ENCODE measurements around the gene SERPINA12. TPM values are rescaled to one million over a fixed set of nuclear protein-coding genes. Genes with fewer than 3 reads are reported as not detected.

SERPINA12 gene
- total and polyA plus RNA-seq, 2 of the 13 experiments (the other 11 are each of a cell fraction or from before 2014, with no cell fraction given), result 0.08 TPM; not detected in 1

DNA sequence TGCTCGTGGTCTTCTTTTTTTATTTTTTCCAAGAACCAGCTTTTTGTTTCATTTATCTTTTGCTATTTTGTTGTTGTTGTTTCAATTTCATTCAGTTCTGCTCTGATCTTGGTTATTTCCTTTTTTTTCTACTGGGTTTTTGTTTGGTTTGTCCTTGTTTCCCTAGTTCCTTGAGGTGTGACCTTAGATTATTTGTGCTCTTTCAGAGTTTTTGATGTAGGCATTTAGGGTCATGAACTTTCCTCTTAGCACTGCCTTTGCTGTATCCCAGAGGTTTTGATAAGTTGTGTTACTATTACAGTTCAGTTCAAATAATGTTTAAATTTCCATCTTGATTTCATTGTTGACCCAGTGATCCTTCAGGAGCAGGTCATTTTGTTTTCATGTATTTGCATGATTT, 53.3 kb downstream of the SERPINA12 start (continued):
- no peak for TF ChIP-seq HNRNPL (IDR thresholded peaks at IDR 0.05; ENCODE audit: low read depth, low read length)
- TF ChIP-seq ZNF501 (CRISPR knock-in tag; IDR thresholded peaks at IDR 0.05), result no peak
- TF ChIP-seq ZNF12 (CRISPR knock-in tag; IDR thresholded peaks at IDR 0.05), result no peak
- TF ChIP-seq SRF (IDR thresholded peaks at IDR 0.05; ENCODE audit: low read depth, low read length), result no peak
- no peak for TF ChIP-seq ZNF264 (CRISPR knock-in tag; IDR thresholded peaks at IDR 0.05)
- TF ChIP-seq, protein P1, sequence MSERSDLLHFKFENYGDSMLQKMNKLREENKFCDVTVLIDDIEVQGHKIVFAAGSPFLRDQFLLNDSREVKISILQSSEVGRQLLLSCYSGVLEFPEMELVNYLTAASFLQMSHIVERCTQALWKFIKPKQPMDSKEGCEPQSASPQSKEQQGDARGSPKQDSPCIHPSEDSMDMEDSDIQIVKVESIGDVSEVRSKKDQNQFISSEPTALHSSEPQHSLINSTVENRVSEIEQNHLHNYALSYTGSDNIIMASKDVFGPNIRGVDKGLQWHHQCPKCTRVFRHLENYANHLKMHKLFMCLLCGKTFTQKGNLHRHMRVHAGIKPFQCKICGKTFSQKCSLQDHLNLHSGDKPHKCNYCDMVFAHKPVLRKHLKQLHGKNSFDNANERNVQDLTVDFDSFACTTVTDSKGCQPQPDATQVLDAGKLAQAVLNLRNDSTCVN (CRISPR knock-in tag; IDR thresholded peaks at IDR 0.05; ENCODE audit: borderline replicate concordance), result no peak
- no peak for TF ChIP-seq MED13 (CRISPR knock-in tag; IDR thresholded peaks at IDR 0.05)
- TF ChIP-seq, protein P2, sequence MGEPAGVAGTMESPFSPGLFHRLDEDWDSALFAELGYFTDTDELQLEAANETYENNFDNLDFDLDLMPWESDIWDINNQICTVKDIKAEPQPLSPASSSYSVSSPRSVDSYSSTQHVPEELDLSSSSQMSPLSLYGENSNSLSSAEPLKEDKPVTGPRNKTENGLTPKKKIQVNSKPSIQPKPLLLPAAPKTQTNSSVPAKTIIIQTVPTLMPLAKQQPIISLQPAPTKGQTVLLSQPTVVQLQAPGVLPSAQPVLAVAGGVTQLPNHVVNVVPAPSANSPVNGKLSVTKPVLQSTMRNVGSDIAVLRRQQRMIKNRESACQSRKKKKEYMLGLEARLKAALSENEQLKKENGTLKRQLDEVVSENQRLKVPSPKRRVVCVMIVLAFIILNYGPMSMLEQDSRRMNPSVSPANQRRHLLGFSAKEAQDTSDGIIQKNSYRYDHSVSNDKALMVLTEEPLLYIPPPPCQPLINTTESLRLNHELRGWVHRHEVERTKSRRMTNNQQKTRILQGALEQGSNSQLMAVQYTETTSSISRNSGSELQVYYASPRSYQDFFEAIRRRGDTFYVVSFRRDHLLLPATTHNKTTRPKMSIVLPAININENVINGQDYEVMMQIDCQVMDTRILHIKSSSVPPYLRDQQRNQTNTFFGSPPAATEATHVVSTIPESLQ (CRISPR knock-in tag; conservative IDR thresholded peaks at IDR 0.05), result no peak
- peak; percentile 70; the same call in 1 of the 2 replicates for TF ChIP-seq FOXO1 (CRISPR knock-in tag; IDR thresholded peaks at IDR 0.05)
- TF ChIP-seq, protein P3, sequence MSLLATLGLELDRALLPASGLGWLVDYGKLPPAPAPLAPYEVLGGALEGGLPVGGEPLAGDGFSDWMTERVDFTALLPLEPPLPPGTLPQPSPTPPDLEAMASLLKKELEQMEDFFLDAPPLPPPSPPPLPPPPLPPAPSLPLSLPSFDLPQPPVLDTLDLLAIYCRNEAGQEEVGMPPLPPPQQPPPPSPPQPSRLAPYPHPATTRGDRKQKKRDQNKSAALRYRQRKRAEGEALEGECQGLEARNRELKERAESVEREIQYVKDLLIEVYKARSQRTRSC (CRISPR knock-in tag; IDR thresholded peaks at IDR 0.05; ENCODE audit: low read depth), result no peak
- TF ChIP-seq, protein P4, sequence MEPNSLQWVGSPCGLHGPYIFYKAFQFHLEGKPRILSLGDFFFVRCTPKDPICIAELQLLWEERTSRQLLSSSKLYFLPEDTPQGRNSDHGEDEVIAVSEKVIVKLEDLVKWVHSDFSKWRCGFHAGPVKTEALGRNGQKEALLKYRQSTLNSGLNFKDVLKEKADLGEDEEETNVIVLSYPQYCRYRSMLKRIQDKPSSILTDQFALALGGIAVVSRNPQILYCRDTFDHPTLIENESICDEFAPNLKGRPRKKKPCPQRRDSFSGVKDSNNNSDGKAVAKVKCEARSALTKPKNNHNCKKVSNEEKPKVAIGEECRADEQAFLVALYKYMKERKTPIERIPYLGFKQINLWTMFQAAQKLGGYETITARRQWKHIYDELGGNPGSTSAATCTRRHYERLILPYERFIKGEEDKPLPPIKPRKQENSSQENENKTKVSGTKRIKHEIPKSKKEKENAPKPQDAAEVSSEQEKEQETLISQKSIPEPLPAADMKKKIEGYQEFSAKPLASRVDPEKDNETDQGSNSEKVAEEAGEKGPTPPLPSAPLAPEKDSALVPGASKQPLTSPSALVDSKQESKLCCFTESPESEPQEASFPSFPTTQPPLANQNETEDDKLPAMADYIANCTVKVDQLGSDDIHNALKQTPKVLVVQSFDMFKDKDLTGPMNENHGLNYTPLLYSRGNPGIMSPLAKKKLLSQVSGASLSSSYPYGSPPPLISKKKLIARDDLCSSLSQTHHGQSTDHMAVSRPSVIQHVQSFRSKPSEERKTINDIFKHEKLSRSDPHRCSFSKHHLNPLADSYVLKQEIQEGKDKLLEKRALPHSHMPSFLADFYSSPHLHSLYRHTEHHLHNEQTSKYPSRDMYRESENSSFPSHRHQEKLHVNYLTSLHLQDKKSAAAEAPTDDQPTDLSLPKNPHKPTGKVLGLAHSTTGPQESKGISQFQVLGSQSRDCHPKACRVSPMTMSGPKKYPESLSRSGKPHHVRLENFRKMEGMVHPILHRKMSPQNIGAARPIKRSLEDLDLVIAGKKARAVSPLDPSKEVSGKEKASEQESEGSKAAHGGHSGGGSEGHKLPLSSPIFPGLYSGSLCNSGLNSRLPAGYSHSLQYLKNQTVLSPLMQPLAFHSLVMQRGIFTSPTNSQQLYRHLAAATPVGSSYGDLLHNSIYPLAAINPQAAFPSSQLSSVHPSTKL (CRISPR knock-in tag; IDR thresholded peaks at IDR 0.05), result peak; percentile 66; the same call in 1 of the 2 replicates
- no peak for TF ChIP-seq ZFP36 (IDR thresholded peaks at IDR 0.05; ENCODE audit: borderline replicate concordance, low read depth, low read length, partially characterized antibody)
- TF ChIP-seq ZNF674 (CRISPR knock-in tag; IDR thresholded peaks at IDR 0.05; ENCODE audit: low read depth), result no peak
- no peak for TF ChIP-seq DNMT3B (CRISPR knock-in tag; conservative IDR thresholded peaks at IDR 0.05)
- TF ChIP-seq NPAS2 (CRISPR knock-in tag; IDR thresholded peaks at IDR 0.05; ENCODE audit: borderline replicate concordance), result no peak
- no peak for TF ChIP-seq NFYC (CRISPR knock-in tag; IDR thresholded peaks at IDR 0.05)
- TF ChIP-seq RFX1 (IDR thresholded peaks at IDR 0.05), result no peak
- TF ChIP-seq RORA (CRISPR knock-in tag; IDR thresholded peaks at IDR 0.05), result no peak
- TF ChIP-seq MEIS1 (CRISPR knock-in tag; IDR thresholded peaks at IDR 0.05; ENCODE audit: borderline replicate concordance), result no peak
- TF ChIP-seq TAF1 (CRISPR knock-in tag; IDR thresholded peaks at IDR 0.05), result no peak
- TF ChIP-seq ZNF780A (CRISPR knock-in tag; IDR thresholded peaks at IDR 0.05), result no peak
- TF ChIP-seq MXD4 (CRISPR knock-in tag; IDR thresholded peaks at IDR 0.05), result no peak
- TF ChIP-seq ZNF510 (CRISPR knock-in tag; IDR thresholded peaks at IDR 0.05; ENCODE audit: low read depth), result no peak
- no peak for TF ChIP-seq ZNF296 (CRISPR knock-in tag; conservative IDR thresholded peaks at IDR 0.05)

Data from HepG2 (cell line).